T47D (cell line): ENCODE results near the gene GMPPA.

ENCODE experiments used
- DNase-seq, 2 experiments: peaks; one replicate each; pipeline versions ENCODE4 v3.0.0 to v3.0.0-alpha.2; 2011 to 2012; ENCODE audit warnings: low read depth in 1 of 2, low spot score in 1 of 2
- JUND ChIP-seq: IDR thresholded peaks from 2 replicates; pipeline ENCODE4 v1.6.1; 2012; ENCODE audit warnings: low read depth
- in situ Hi-C: cut with HindIII; loops from 2 replicates; pipeline ENCODE4 v1.10.0; 2016; ENCODE audit warnings: low sequenced_read_pairs, low pct_unique_long_range_greater_than_20kb

GMPPA gene

GRCh38 chr2:219538956-219539788, 40.5 kb downstream of the GMPPA start:
- no peak for DNase-seq
- in situ Hi-C loops, result no loop called here
- no peak for TF ChIP-seq JUND

DNA sequence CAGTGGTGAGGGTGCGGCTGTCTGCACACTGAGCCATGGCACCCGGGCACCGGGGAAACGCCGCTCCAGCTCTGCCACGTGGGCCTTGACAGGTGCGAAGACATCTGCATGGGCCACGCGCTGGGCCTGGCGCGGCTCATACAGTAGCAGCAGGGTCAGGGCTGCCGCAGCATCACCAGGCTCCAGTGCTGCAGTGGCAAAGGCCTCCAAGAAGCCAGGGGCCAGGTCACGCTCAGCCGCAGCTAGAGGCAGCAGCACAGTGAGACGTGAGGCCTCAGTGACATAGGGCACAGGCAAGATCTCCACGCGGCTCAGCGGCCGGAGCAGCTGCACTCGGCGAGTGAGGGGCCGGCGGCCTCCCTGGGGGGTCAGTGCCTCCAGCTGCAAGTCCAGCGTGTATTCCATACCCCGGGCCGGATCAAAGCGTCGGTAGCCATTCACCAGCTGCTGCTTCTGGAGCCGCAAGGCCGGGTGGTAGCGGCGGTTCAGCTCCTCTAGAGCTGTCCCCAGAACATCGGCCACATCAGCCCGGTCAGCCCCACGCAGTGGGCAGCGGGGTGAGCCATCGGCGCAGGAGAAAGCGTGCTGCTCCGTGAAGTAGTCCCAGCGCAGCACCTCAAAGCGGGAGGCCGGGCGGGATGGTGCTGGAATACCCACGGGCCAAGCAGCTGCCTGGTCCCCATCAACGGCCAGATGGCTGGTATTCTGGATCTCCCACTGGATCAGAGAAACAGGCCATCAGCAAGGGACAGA, 41.4 kb downstream of the GMPPA start:
- DNase-seq, result no peak
- TF ChIP-seq JUND, result no peak
- in situ Hi-C loops, result no loop called here

- no peak for DNase-seq
- no peak for TF ChIP-seq JUND
- in situ Hi-C loops, result no loop called here
These were observed 42.3 kb downstream of the GMPPA start for GRCh38 chr2:219540784-219541504.

DNA sequence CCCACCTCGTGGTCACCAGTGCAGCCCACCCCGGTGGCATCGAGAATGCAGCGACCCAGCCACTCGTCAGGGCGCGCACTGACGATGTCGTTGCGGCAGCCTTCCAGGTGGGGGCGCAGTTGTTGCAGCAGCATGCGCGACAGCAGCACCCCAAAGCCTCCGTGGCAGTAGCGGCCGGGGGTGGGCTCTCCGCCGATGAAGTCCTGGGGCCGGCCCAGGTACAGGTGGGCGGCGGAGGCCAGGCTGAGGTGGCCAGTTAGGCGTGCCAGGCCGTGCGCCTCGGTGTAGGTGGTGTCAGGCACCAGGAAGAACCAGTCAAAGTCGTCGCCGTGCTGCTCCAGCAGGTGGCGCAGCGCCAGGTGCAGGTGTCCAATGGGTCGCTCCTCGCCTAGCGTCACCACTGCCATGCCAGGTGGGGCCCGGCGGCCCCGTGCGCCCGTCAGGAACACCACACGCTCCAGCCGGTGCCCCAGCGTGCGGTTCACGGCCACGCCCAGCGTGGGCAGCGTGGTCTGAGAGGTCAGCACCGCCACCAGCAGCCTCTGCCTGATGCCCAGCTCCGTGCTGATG, 43.0 kb downstream of the GMPPA start:
- DNase-seq, result peak; percentile 85 to 89
- TF ChIP-seq JUND, result no peak
- in situ Hi-C loops, result no loop called here

GRCh38 chr2:219542931-219543595, 44.4 kb downstream of the GMPPA start:
- DNase-seq, result peak; percentile 28 to 41
- in situ Hi-C loops, result no loop called here
- no peak for TF ChIP-seq JUND

GRCh38 chr2:219543596-219544358, 45.1 kb downstream of the GMPPA start, which contains the start of the genes CHPF and TMEM198:
Gene CHPF, minus strand, starts transcription at chr2:219543809. Its CDS starts 271 bp downstream, at chr2:219543538.
Gene TMEM198, plus strand, starts transcription at chr2:219544028. Its CDS starts 700 bp downstream, at chr2:219544728.
- TF ChIP-seq JUND, result no peak
- in situ Hi-C loops, result no loop called here

GRCh38 chr2:219544567-219544966, 45.9 kb downstream of the GMPPA start:
- DNase-seq, result no peak
- in situ Hi-C loops, result no loop called here

More at GRCh38 chr2:219543596-219544358, 45.1 kb downstream of the GMPPA start, which contains the start of the genes CHPF and TMEM198:
- DNase-seq, result peak; percentile 93 to 98

DNA sequence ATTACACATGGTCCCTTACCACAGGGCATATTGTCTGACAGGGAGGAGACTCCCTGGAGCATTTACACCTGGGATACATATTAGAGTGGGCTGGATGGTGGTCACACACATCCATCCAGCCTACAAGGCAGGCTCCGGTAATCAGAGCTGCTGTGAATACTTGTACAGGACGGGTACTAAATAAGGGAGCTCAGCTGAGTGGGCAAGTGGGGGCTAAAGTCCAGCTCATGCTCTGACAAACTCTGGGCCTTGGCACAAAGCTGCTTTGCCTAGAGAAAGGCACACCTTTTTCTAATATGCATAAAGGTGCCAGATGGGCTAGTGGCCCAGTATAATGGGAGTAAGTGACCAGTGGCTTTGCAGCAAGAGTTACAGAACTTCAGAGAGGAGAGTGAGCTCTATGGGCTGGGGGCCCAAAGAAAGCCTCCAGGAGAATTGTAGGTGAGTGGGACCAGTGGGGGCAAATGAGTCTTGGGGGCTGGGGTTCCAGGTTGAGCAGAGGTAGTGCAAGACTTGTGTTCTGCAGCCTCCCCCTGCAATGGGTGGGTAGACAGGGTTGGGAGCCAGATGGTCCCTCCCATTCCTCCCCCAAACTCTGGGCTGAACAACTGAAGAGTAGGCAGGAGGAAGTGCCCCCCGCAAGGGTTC, 46.7 kb downstream of the GMPPA start:
- no peak for DNase-seq
- no peak for TF ChIP-seq JUND
- in situ Hi-C loops, result no loop called here

More at GRCh38 chr2:219544567-219544966, 45.9 kb downstream of the GMPPA start:
- TF ChIP-seq JUND, result no peak

DNA sequence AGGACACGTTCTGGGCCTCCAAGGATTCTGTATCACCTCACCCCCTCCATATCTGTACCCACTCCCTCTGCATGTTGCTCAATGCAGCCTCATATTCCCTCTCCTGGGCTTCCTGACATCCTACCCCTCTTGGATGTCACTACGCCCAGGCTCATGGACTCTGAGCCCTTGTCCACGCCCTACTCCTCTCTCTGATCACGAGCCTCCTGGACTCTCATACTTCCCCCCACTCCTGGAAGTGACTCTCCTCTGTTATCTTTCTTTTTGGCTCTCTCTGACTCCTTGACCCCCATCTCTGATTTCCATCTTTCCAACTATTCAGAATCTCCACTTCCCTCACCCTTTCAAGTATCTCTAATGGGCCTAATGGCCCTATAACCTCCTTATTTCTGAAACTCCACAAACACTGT, 47.3 kb downstream of the GMPPA start:
- no peak for TF ChIP-seq JUND
- no peak for DNase-seq
- in situ Hi-C loops, result no loop called here

DNA sequence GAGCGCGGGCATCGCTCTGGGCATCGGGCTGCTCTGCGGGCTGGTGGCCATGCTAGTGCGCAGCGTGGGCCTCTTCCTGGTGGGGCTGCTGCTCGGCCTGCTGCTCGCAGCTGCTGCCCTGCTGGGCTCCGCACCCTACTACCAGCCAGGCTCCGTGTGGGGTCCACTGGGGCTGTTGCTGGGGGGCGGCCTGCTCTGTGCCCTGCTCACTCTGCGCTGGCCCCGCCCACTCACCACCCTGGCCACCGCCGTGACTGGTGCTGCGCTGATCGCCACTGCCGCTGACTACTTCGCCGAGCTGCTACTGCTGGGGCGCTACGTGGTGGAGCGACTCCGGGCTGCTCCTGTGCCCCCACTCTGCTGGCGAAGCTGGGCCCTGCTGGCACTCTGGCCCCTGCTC, 48.9 kb downstream of the GMPPA start:
- no peak for DNase-seq
- in situ Hi-C loops, result no loop called here
- TF ChIP-seq JUND, result no peak

DNA sequence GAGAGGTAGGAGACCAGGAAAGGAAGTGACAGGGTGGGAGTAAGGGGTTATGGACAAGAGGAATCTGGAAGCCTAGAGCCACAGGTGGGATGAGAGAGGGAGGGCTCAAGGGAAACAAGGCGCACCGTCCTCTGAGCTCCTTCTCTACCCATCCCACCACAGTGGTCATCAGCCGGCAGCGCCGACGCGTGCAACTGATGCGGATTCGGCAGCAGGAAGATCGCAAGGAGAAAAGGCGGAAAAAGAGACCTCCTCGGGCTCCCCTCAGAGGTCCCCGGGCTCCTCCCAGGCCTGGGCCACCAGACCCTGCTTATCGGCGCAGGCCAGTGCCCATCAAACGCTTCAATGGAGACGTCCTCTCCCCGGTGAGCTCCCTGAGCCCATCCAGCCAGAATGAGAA, 50.3 kb downstream of the GMPPA start:
- no peak for DNase-seq
- in situ Hi-C loops, result no loop called here
- TF ChIP-seq JUND, result no peak
